ENCODE results near the gene FAM193B. TPM values are rescaled to one million over a fixed set of nuclear protein-coding genes. Genes with fewer than 3 reads are reported as not detected.

FAM193B gene
- total and polyA plus RNA-seq, 9 of the 15 experiments (the other 6 are each of a cell fraction or from before 2014, with no cell fraction given) = 4.4 to 76.4 (median 37.3) TPM

- TF ChIP-seq CREB5 (CRISPR knock-in tag; IDR thresholded peaks at IDR 0.05) = no peak
- TF ChIP-seq ZFPM2 (CRISPR knock-in tag; IDR thresholded peaks at IDR 0.05) = no peak
- TF ChIP-seq TEAD2 (tag; IDR thresholded peaks at IDR 0.05) = no peak
- no peak for TF ChIP-seq ZNF121 (CRISPR knock-in tag; conservative IDR thresholded peaks at IDR 0.05)
- no peak for TF ChIP-seq CAMTA2 (CRISPR knock-in tag; conservative IDR thresholded peaks at IDR 0.05)
- TF ChIP-seq NFE2L1 (tag; IDR thresholded peaks at IDR 0.05; ENCODE audit: borderline replicate concordance, low read depth) = no peak
- no peak for TF ChIP-seq TSHZ1 (CRISPR knock-in tag; IDR thresholded peaks at IDR 0.05)
- no peak for TF ChIP-seq PREB (CRISPR knock-in tag; IDR thresholded peaks at IDR 0.05)
- no peak for TF ChIP-seq ZNF124 (CRISPR knock-in tag; IDR thresholded peaks at IDR 0.05)
- TF ChIP-seq ZBTB5 (IDR thresholded peaks at IDR 0.05) = no peak
- TF ChIP-seq ZNF561 (CRISPR knock-in tag; conservative IDR thresholded peaks at IDR 0.05) = no peak
- no peak for TF ChIP-seq MLX (CRISPR knock-in tag; conservative IDR thresholded peaks at IDR 0.05)
- no peak for TF ChIP-seq MBD1 (CRISPR knock-in tag; IDR thresholded peaks at IDR 0.05)
- peak; percentile 52 for TF ChIP-seq NCOR1 (IDR thresholded peaks at IDR 0.05)
- TF ChIP-seq ZNF583 (CRISPR knock-in tag; IDR thresholded peaks at IDR 0.05) = peak; percentile 63; the same call in 1 of the 2 replicates
- TF ChIP-seq ZNF146 (CRISPR knock-in tag; IDR thresholded peaks at IDR 0.05; ENCODE audit: unreplicated experiment) = no peak
- TF ChIP-seq ELK3 (CRISPR knock-in tag; IDR thresholded peaks at IDR 0.05) = no peak
Observed at GRCh38 chr5:177491429-177491945, 62.9 kb downstream of the FAM193B start (continued).

All from K562 (cell line).